Keratinocyte (primary cell): ENCODE data around the gene CD3G. TPM values are rescaled to one million over a fixed set of nuclear protein-coding genes. Genes with fewer than 3 reads are reported as not detected.

Source experiments
- polyA plus RNA-seq, 5 experiments: library from polyadenylated mRNA; depleted of rRNA in 3 of 5; stranded (reverse) in 3 of 5; stranded (forward) in 1 of 5; unstranded in 1 of 5; fragments of >200 nt; gene quantifications; 1 replicate in 1 of 5; 2 replicates in 3 of 5; 3 replicates in 1 of 5; pipeline versions ENCODE4 v1.2.1 to v1.2.3, GENCODE V29; 2011 to 2012; ENCODE audit warnings: missing spikeins in 2 of 5, low read depth in 1 of 5, low replicate concordance in 1 of 5
- small RNA-seq, 3 experiments: library from RNA; depleted of rRNA; stranded (forward); fragments of <200 nt; gene quantifications; one replicate each; pipeline ENCODE3, GENCODE V24; 2012; ENCODE audit warnings: low read depth in 3 of 3, low replicate concordance in 1 of 3; ENCODE audit not compliant: insufficient read length in 3 of 3

The CD3G gene
- polyA plus RNA-seq, 1 donor (not counting 4 experiments of a cell fraction or from before 2014, with no cell fraction given), result not detected

Small RNA genes within 50 kb of the gene (small RNA-seq; reads per million reads assigned to genes)
- 0 reads per million in 3 experiments for gene AP001582.1

Other genes with a start within 250 kb of the CD3G start
- gene SCN4B, start 191.5 kb upstream of the CD3G start, polyA plus RNA-seq, result 6.3 to 10.8 TPM (median 7.7 TPM) in 3 replicates
- 0.48 to 0.59 TPM (median 0.56 TPM) in 3 replicates for gene SCN2B, start 167.7 kb upstream of the CD3G start, polyA plus RNA-seq
- gene JAML, start 119.3 kb upstream of the CD3G start, polyA plus RNA-seq, result 0.01 TPM in 1 of 3 replicates, not detected in the others
- gene MPZL3, start 92.0 kb upstream of the CD3G start, polyA plus RNA-seq, result 6.3 to 7.9 TPM (median 6.5 TPM) in 3 replicates
- 98.4 to 237 TPM (median 225 TPM) in 3 replicates for gene MPZL2, start 80.0 kb upstream of the CD3G start, polyA plus RNA-seq
- gene CD3E, start 39.6 kb upstream of the CD3G start, polyA plus RNA-seq, result 0.06 TPM in 1 of 3 replicates, not detected in the others
- not detected in 3 replicates for gene CD3D, start 1.6 kb upstream of the CD3G start, polyA plus RNA-seq
- gene UBE4A, start 15.3 kb downstream of the CD3G start, polyA plus RNA-seq, result 11.9 to 19.5 TPM (median 14.8 TPM) in 3 replicates
- 259 to 463 TPM (median 338 TPM) in 3 replicates for gene ATP5MG, start 57.3 kb downstream of the CD3G start, polyA plus RNA-seq
- 7.6 to 14.5 TPM (median 11.7 TPM) in 3 replicates for gene KMT2A, start 92.1 kb downstream of the CD3G start, polyA plus RNA-seq
- gene TTC36, start 183.1 kb downstream of the CD3G start, polyA plus RNA-seq, result 0.12 TPM in 1 of 3 replicates, not detected in the others
- 12.9 to 21.1 TPM (median 17.4 TPM) in 3 replicates for gene TMEM25, start 186.8 kb downstream of the CD3G start, polyA plus RNA-seq
- 31.2 to 34.9 TPM (median 32.9 TPM) in 3 replicates for gene IFT46, start 221.6 kb downstream of the CD3G start, polyA plus RNA-seq
- 121 to 216 TPM (median 150 TPM) in 3 replicates for gene ARCN1, start 228.1 kb downstream of the CD3G start, polyA plus RNA-seq